Measurements from ENCODE around the gene IGDCC3. TPM values are rescaled to one million over a fixed set of nuclear protein-coding genes. Genes with fewer than 3 reads are reported as not detected.

IGDCC3 gene
- total RNA-seq, 1 donor from 2014 or later, result not detected

DNA sequence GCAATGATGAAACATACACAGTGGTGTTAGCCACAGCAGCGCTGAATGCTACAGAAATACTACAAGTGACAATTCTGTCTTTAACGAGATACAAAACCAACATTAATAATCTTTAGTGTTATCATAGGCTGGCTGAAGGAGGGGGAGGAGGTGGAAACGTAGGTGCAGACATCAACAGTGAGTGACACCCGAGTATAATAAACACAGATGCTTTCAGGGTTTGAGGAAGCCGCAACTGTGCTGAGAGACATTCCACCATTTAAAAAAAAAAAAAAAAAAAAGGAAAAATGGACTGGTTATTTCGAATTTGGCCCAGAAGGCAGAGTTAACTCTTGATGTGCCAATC lies 4.3 kb upstream of the IGDCC3 start:
- H3K27me3 ChIP-seq (ENCODE audit: low read depth), result peaks cover 32% of the 10 kb centered on the region
- H3K27ac ChIP-seq, result no peak overlapping the region
- no peaks in the 10 kb centered on the region for H3K36me3 ChIP-seq
- peaks cover 25% of the 10 kb centered on the region for H3K4me1 ChIP-seq
- H3K4me3 ChIP-seq, result no peak overlapping the region
- H3K9me3 ChIP-seq, result no peaks in the 10 kb centered on the region
- intact Hi-C loops (cut with DNase I), result no loop called here
- TF ChIP-seq CTCF (IDR thresholded peaks at IDR 0.05), result no peak
- no peak for DNase-seq
- ATAC-seq, result no peak

GRCh38 chr15:65381445-65382145 lies 3.8 kb upstream of the IGDCC3 start:
- Histone ChIP-seq H3K9me3 (no peaks in the 10 kb centered on the region), H3K36me3 (no peaks in the 10 kb centered on the region), H3K4me3 (no peak overlapping the region), H3K4me1 (peaks cover 31% of the 10 kb centered on the region), H3K27me3 (ENCODE audit: low read depth) (peaks cover 37% of the 10 kb centered on the region), H3K27ac (no peak overlapping the region)
- TF ChIP-seq CTCF (IDR thresholded peaks at IDR 0.05), result no peak
- DNase-seq (no peak), ATAC-seq (no peak)
- intact Hi-C loops (cut with DNase I), result no loop called here

DNA sequence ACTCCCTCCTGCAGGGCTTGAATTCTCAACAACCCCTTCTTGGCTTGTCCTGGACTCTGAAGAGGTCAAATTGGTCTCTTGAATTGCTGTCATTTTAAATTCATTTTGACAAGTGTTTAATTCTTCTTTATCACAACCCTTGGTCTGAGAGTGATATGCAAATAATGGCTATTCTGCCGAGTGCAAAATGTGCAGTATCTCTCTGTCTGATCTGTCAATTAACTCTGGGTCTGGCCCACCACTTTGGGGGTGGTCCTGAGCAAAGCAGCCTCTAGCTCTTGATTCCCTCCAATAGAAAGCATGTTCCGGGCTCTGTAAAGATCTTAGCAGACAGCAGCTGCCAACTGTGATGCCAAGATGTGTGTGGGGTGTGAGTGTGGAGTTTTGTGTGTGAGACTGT lies 2.2 kb upstream of the IGDCC3 start:
- Histone ChIP-seq H3K27me3 (ENCODE audit: low read depth) (peaks cover 53% of the 10 kb centered on the region), H3K36me3 (no peaks in the 10 kb centered on the region), H3K4me1 (peaks cover 26% of the 10 kb centered on the region), H3K4me3 (no peak overlapping the region), H3K27ac (no peak overlapping the region), H3K9me3 (no peaks in the 10 kb centered on the region)
- DNase-seq (no peak), ATAC-seq (no peak)
- TF ChIP-seq CTCF (IDR thresholded peaks at IDR 0.05), result no peak
- intact Hi-C loops (cut with DNase I), result loop anchor here (5.0 kb wide), 1 partner anchor 63 kb away; no protein-coding TSS in a partner anchor

DNA sequence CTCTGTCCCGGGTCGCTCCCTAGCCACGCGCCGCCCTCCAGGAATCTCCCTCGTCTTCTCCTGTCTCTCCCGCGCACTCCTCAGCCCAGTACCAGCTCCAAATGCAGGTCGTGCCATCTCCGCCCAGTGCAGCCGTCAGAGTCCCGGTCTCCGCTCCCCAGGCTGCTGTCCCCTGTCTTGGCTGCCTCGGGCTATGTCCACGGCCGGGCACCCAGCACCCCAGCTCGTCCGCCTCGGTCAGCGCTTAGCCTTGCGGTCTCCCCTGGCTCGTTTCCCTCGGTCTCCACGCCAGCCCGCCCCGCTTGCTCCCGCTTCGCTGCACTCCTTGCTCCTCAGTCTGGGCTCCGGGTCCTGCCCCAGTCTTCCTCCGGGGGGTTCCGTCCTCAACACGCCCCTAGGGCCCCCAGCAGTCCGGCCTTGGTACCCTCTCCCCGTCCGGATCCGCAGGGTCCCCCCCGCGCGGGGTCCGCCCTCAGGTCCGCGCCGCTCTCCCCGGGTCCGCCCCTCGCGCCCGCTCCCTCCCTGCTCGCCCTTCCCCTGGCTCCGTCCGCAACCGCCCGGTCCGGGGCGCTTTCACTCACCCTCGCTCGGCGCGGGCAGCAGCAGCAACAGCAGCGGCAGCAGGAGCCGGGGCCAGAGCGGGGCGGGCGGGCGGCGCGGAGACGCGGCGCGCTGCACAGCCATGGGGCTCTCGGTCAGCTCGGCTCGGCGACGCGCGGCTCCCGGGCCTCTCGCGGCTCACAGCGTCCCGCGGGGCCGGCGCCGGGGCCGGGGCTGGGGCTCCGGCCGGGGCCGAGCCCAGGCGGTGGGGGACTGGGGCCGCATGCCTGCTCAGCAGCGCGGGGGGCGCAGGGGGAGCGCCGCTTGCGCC lies 462 bp downstream of the IGDCC3 start:
- DNase-seq, result no peak
- Histone ChIP-seq H3K9me3 (no peaks in the 10 kb centered on the region), H3K4me3 (peak overlapping the region; percentile 58), H3K27ac (no peak overlapping the region), H3K27me3 (ENCODE audit: low read depth) (peaks cover 70% of the 10 kb centered on the region), H3K36me3 (no peaks in the 10 kb centered on the region), H3K4me1 (peaks cover 20% of the 10 kb centered on the region)
- peak; percentile 70 for ATAC-seq
- intact Hi-C loops (cut with DNase I), result loop anchor here (5.0 kb wide), 1 partner anchor 60 kb away; no protein-coding TSS in a partner anchor
- TF ChIP-seq CTCF (IDR thresholded peaks at IDR 0.05), result no peak

- H3K4me1 ChIP-seq, result peaks cover 20% of the 10 kb centered on the region
- no peaks in the 10 kb centered on the region for H3K36me3 ChIP-seq
- DNase-seq (no peak), ATAC-seq (peak; percentile 41 to 46)
- intact Hi-C loops (cut with DNase I), result loop anchor here (5.0 kb wide), 1 partner anchor 59 kb away; no protein-coding TSS in a partner anchor
- TF ChIP-seq CTCF (IDR thresholded peaks at IDR 0.05), result no peak
- no peaks in the 10 kb centered on the region for H3K9me3 ChIP-seq
- H3K4me3 ChIP-seq, result peak overlapping the region; percentile 58
- no peak overlapping the region for H3K27ac ChIP-seq
- H3K27me3 ChIP-seq (ENCODE audit: low read depth), result peaks cover 70% of the 10 kb centered on the region
These were observed 1.1 kb downstream of the IGDCC3 start for GRCh38 chr15:65376767-65377104.

Data from lower lobe of right lung (tissue), 2 donors.